VCaP (cell line): ENCODE measurements around the gene CYB5B.

Source experiments
- H3K27ac ChIP-seq: fragments of 450-650 bp; 2 replicates; pipeline ENCODE4 v1.5.1; 2017
- CTCF ChIP-seq: fragments of 450-650 bp; conservative IDR thresholded peaks from 2 replicates; pipeline ENCODE4 v1.5.1; 2017; ENCODE audit warnings: mild to moderate bottlenecking, moderate library complexity

Gene CYB5B

GRCh38 chr16:69402439-69402838 is 22.0 kb upstream of the CYB5B start:
- no peak overlapping the region for H3K27ac ChIP-seq
- TF ChIP-seq CTCF = no peak

- no peak for TF ChIP-seq CTCF
These were observed 20.1 kb upstream of the CYB5B start for GRCh38 chr16:69404275-69404805.

GRCh38 chr16:69405326-69405725 is 19.1 kb upstream of the CYB5B start:
- no peak for TF ChIP-seq CTCF
- H3K27ac ChIP-seq = no peak overlapping the region

More at GRCh38 chr16:69404275-69404805, 20.1 kb upstream of the CYB5B start:
- H3K27ac ChIP-seq = peak overlapping the region; percentile 25; the same call in 1 of the 2 replicates

GRCh38 chr16:69405757-69406156 is 18.7 kb upstream of the CYB5B start:
- TF ChIP-seq CTCF = no peak
- no peak overlapping the region for H3K27ac ChIP-seq

- H3K27ac ChIP-seq = no peak overlapping the region
- no peak for TF ChIP-seq CTCF
These were observed 17.6 kb upstream of the CYB5B start for GRCh38 chr16:69406780-69407331.

GRCh38 chr16:69407702-69408323 is 16.6 kb upstream of the CYB5B start:
- no peak overlapping the region for H3K27ac ChIP-seq
- TF ChIP-seq CTCF = no peak

GRCh38 chr16:69408475-69408874 is 15.9 kb upstream of the CYB5B start:
- H3K27ac ChIP-seq = no peak overlapping the region
- TF ChIP-seq CTCF = no peak
